HEK293 (cell line): ENCODE measurements around the gene IBA57.

ENCODE experiments used
- CTCF ChIA-PET: fragments of 350-600 bp; formaldehyde crosslinking; extraction: SDS; loops from one replicate; lab custom pipeline; 2021; ENCODE audit warnings: antibody characterized with exemption; lab: Yijun Ruan, JAX
- POLR2A ChIA-PET: fragments of 300-600 bp; formaldehyde crosslinking; extraction: SDS; loops from one replicate; lab custom pipeline; 2020; ENCODE audit warnings: antibody characterized with exemption, inconsistent platforms; lab: Yijun Ruan, JAX
- H3K27ac ChIP-seq: fragments of 200-500 bp; sonication (Bioruptor generic); 2 replicates; pipeline ENCODE4 v1.5.1; 2014; ENCODE audit warnings: low read depth, low read length, control low read depth, inconsistent platforms; ENCODE audit errors: extremely low read depth
- H3K36me3 ChIP-seq, 2 experiments: fragments of 200-500 bp in 1 of 2; sonication (Bioruptor generic) in 1 of 2; 1 replicate in 1 of 2; 2 replicates in 1 of 2; pipeline ENCODE4 v1.5.1; 2014 to 2017; ENCODE audit warnings: inconsistent platforms in 2 of 2, low read length in 2 of 2; ENCODE audit not compliant: control insufficient read depth in 2 of 2, insufficient read depth in 1 of 2
- H3K4me1 ChIP-seq: fragments of 200-500 bp; sonication (Bioruptor generic); 2 replicates; pipeline ENCODE4 v1.5.1; 2014; ENCODE audit warnings: mild to moderate bottlenecking, low read length, inconsistent platforms; ENCODE audit not compliant: control insufficient read depth, insufficient read depth
- H3K4me3 ChIP-seq: 2 replicates; pipeline ENCODE4 v1.5.1; 2011; ENCODE audit warnings: low read depth, mild to moderate bottlenecking, control low read depth, low read length, moderate library complexity
- H3K9me3 ChIP-seq: fragments of 200-500 bp; sonication (Bioruptor generic); 2 replicates; pipeline ENCODE4 v1.5.1; 2014; ENCODE audit warnings: low read depth, low read length, inconsistent platforms; ENCODE audit not compliant: control insufficient read depth, insufficient read depth
- IKZF3 ChIP-seq: fragments of 450-650 bp; IDR thresholded peaks from 2 replicates; pipeline ENCODE4 v1.5.0; 2018; ENCODE audit warnings: missing biosample characterization, mild to moderate bottlenecking, missing genetic modification characterization, moderate library complexity
- KLF1 ChIP-seq: fragments of 450-650 bp; formaldehyde crosslinking; IDR thresholded peaks from 2 replicates; pipeline ENCODE4 v1.5.1; 2016; ENCODE audit warnings: missing biosample characterization, missing genetic modification characterization
- KLF16 ChIP-seq: fragments of 450-650 bp; formaldehyde crosslinking; IDR thresholded peaks from 2 replicates; pipeline ENCODE4 v1.5.1; 2017; ENCODE audit warnings: missing biosample characterization, missing genetic modification characterization
- OSR2 ChIP-seq: fragments of 450-650 bp; formaldehyde crosslinking; IDR thresholded peaks from 2 replicates; pipeline ENCODE4 v1.5.1; 2016; ENCODE audit warnings: missing biosample characterization, missing genetic modification characterization
- OVOL3 ChIP-seq: fragments of 450-650 bp; formaldehyde crosslinking; IDR thresholded peaks from 2 replicates; pipeline ENCODE4 v1.5.1; 2016; ENCODE audit warnings: missing biosample characterization, missing genetic modification characterization
- SP3 ChIP-seq: fragments of 450-650 bp; formaldehyde crosslinking; IDR thresholded peaks from 2 replicates; pipeline ENCODE4 v1.5.1; 2016; ENCODE audit warnings: missing biosample characterization, missing genetic modification characterization
- ZBTB1 ChIP-seq: fragments of 450-650 bp; formaldehyde crosslinking; IDR thresholded peaks from 2 replicates; pipeline ENCODE4 v1.5.1; 2016; ENCODE audit warnings: missing biosample characterization, missing genetic modification characterization
- ZBTB17 ChIP-seq: fragments of 450-650 bp; formaldehyde crosslinking; IDR thresholded peaks from 2 replicates; pipeline ENCODE4 v1.5.1; 2016; ENCODE audit warnings: missing biosample characterization, missing genetic modification characterization
- ZEB2 ChIP-seq: fragments of 450-650 bp; formaldehyde crosslinking; IDR thresholded peaks from 2 replicates; pipeline ENCODE4 v1.5.1; 2016; ENCODE audit warnings: missing biosample characterization, missing genetic modification characterization
- ZIC2 ChIP-seq: fragments of 450-650 bp; formaldehyde crosslinking; IDR thresholded peaks from 2 replicates; pipeline ENCODE4 v1.5.1; 2016; ENCODE audit warnings: missing biosample characterization, missing genetic modification characterization
- ZNF112 ChIP-seq: fragments of 450-650 bp; formaldehyde crosslinking; IDR thresholded peaks from 2 replicates; pipeline ENCODE4 v1.5.0; 2017; ENCODE audit warnings: missing biosample characterization, missing genetic modification characterization
- ZNF266 ChIP-seq: fragments of 450-650 bp; formaldehyde crosslinking; IDR thresholded peaks from 2 replicates; pipeline ENCODE4 v1.5.1; 2016; ENCODE audit warnings: missing biosample characterization, missing genetic modification characterization, low read depth
- ZNF341 ChIP-seq: fragments of 450-650 bp; formaldehyde crosslinking; IDR thresholded peaks from 2 replicates; pipeline ENCODE4; 2016; ENCODE audit warnings: low read depth, missing biosample characterization, missing genetic modification characterization
- ZNF423 ChIP-seq: fragments of 450-650 bp; formaldehyde crosslinking; IDR thresholded peaks from 2 replicates; pipeline ENCODE4 v1.5.1; 2016; ENCODE audit warnings: missing biosample characterization, missing genetic modification characterization
- ZNF48 ChIP-seq: fragments of 450-650 bp; formaldehyde crosslinking; IDR thresholded peaks from 2 replicates; pipeline ENCODE4 v1.5.1; 2016; ENCODE audit warnings: missing biosample characterization, missing genetic modification characterization
- ZNF530 ChIP-seq: fragments of 450-650 bp; formaldehyde crosslinking; IDR thresholded peaks from 2 replicates; pipeline ENCODE4 v1.5.1; 2016; ENCODE audit warnings: low read depth, missing biosample characterization, missing genetic modification characterization
- ZNF571 ChIP-seq: fragments of 450-650 bp; formaldehyde crosslinking; IDR thresholded peaks from 2 replicates; pipeline ENCODE4 v1.5.0; 2017; ENCODE audit warnings: missing biosample characterization, missing genetic modification characterization
- ZNF596 ChIP-seq: fragments of 450-650 bp; IDR thresholded peaks from 2 replicates; pipeline ENCODE4 v1.5.0; 2018; ENCODE audit warnings: missing biosample characterization, mild to moderate bottlenecking, missing genetic modification characterization, moderate library complexity
- ZNF600 ChIP-seq: fragments of 450-650 bp; formaldehyde crosslinking; IDR thresholded peaks from 2 replicates; pipeline ENCODE4 v1.5.1; 2016; ENCODE audit warnings: missing biosample characterization, missing genetic modification characterization
- ZNF658 ChIP-seq: fragments of 450-650 bp; formaldehyde crosslinking; IDR thresholded peaks from 2 replicates; pipeline ENCODE4; 2016; ENCODE audit warnings: missing biosample characterization, missing genetic modification characterization
- ZNF707 ChIP-seq: fragments of 450-650 bp; formaldehyde crosslinking; IDR thresholded peaks from 2 replicates; pipeline ENCODE4 v1.5.1; 2016; ENCODE audit warnings: missing biosample characterization, missing genetic modification characterization
- ZNF76 ChIP-seq: fragments of 450-650 bp; formaldehyde crosslinking; IDR thresholded peaks from 2 replicates; pipeline ENCODE4; 2016; ENCODE audit warnings: low read depth, missing biosample characterization, missing genetic modification characterization, borderline replicate concordance
- ZNF776 ChIP-seq: fragments of 450-650 bp; formaldehyde crosslinking; IDR thresholded peaks from 2 replicates; pipeline ENCODE4 v1.5.0; 2017; ENCODE audit warnings: missing biosample characterization, missing genetic modification characterization, borderline replicate concordance
- ZNF777 ChIP-seq: fragments of 450-650 bp; formaldehyde crosslinking; IDR thresholded peaks from 2 replicates; pipeline ENCODE4 v1.5.1; 2017; ENCODE audit warnings: missing biosample characterization, missing genetic modification characterization, borderline replicate concordance
- TF ChIP-seq, protein P1 (sequence below): fragments of 450-650 bp; formaldehyde crosslinking; IDR thresholded peaks from 2 replicates; pipeline ENCODE4 v1.5.1; 2017; ENCODE audit warnings: missing biosample characterization, missing genetic modification characterization
- TF ChIP-seq, protein P2 (sequence below): fragments of 450-650 bp; formaldehyde crosslinking; IDR thresholded peaks from 2 replicates; pipeline ENCODE4 v1.5.1; 2016; ENCODE audit warnings: missing biosample characterization, missing genetic modification characterization
- TF ChIP-seq, protein P3 (sequence below): fragments of 450-650 bp; formaldehyde crosslinking; IDR thresholded peaks from 2 replicates; pipeline ENCODE4 v1.5.1; 2016; ENCODE audit warnings: missing biosample characterization, missing genetic modification characterization
- TF ChIP-seq, protein P4 (sequence below): fragments of 450-650 bp; formaldehyde crosslinking; IDR thresholded peaks from 2 replicates; pipeline ENCODE4 v1.5.1; 2016; ENCODE audit warnings: missing biosample characterization, missing genetic modification characterization
- TF ChIP-seq, protein P5 (sequence below): fragments of 450-650 bp; formaldehyde crosslinking; IDR thresholded peaks from 2 replicates; pipeline ENCODE4 v1.5.1; 2016; ENCODE audit warnings: missing biosample characterization, missing genetic modification characterization

Gene IBA57

DNA sequence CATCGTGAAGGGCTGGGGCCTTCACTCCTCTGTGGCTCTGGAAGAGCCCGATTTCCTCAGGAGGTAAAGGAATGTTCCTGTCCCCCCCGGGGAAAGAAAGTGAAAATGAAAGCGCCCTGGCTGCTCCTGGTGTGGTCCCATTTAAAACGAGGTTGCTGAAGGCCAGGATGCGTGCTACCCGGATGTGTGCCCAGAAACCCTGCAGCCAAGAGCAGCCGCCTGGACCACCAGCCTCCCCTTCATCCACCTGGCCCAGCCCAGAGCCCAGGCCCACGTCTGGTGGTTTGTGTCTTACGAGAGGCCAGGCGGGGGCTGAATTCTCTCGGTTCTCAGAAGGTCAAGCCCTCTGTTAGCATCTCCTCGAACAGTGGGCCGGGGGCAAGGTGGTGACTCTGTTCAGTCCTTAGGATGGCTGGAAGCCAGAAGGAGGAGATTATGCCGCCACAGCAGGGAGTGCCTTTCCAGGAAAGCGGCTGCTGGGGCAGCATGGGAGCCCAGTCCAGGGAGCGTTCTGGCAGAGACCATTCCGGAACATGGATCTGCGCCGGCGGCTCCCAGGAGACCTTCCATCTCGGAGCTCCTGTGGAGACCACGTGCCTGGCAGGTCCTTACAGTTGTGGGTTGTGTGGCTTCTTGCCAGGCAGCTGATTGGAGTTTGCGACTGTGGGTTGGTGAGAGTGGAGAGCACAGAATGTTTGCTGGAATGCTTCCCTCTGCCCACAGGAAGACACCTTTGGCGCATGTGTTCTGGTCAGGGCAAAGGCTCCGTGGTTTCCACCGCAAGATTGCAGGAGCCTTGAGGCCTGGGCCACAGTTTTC, 24.2 kb upstream of the IBA57 start (continued):
- TF ChIP-seq ZNF341 (tag by site-specific recombination) (peak; percentile 89), ZNF600 (tag by site-specific recombination) (peak; percentile 100), ZBTB1 (tag by site-specific recombination) (no peak), OSR2 (tag by site-specific recombination) (peak; percentile 75), OVOL3 (tag by site-specific recombination) (no peak), ZNF76 (tag by site-specific recombination) (peak; percentile 83), ZEB2 (0 out of 2 replicates have a peak, but pooled peaks have one; percentile 22), ZIC2 (peak; percentile 98), IKZF3 (tag by site-specific recombination) (peak; percentile 41; the same call in 1 of the 2 replicates), ZNF423 (tag by site-specific recombination) (peak; percentile 97), KLF16 (tag by site-specific recombination) (peak; percentile 60; the same call in 1 of the 2 replicates), ZBTB17 (tag by site-specific recombination) (peak; percentile 79)

DNA sequence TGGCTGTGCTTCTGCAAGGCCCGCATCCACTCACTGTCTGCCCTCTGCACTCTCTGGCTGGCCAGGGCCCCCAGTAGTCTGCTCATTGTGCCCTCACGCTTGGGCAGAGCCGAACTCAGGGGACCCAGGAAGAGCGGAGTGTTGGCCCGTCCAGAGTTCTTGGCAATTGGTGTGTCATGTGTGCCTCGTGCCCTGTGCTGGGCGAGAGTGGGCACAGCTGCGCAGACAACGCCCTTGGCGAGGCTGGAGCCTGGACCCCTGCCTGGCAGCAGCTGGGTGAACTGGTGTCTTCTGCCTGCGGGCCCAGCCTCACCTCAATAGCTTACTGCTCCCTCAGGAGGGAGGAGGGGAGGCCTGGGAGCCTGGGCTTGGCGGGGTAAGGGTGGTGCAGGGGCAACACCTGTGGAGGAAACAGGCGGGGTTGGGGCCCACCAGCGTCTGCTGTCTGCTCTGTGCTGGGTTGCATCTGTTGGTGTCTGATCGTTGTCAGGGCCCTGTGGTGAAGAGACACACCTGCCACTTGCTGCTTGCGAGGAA, 23.4 kb upstream of the IBA57 start:
- Histone ChIP-seq H3K4me3 (no peak overlapping the region), H3K9me3 (no peaks in the 10 kb centered on the region), H3K27ac (no peak overlapping the region), H3K36me3 (peaks cover 0 to 35% of the 10 kb centered on the region in 2 experiments; a peak in 1 of 3 replicates), H3K4me1 (peaks cover 13% of the 10 kb centered on the region)
- ChIA-PET CTCF (interaction anchor here (1.9 kb wide), 1 partner anchor 24 kb away, joined by 23 read pairs; the partner anchor contains the start of gene IBA57), POLR2A (interaction anchor here (1.2 to 3.7 kb wide), 2 partner anchors 22 to 34 kb away, joined by 3 to 22 read pairs; partner anchors contain the start of gene IBA57)
- no peak for TF ChIP-seq ZNF530 (tag by site-specific recombination)
- no peak for TF ChIP-seq ZNF707
- no peak for TF ChIP-seq ZNF658 (tag by site-specific recombination)
- TF ChIP-seq, protein P1, sequence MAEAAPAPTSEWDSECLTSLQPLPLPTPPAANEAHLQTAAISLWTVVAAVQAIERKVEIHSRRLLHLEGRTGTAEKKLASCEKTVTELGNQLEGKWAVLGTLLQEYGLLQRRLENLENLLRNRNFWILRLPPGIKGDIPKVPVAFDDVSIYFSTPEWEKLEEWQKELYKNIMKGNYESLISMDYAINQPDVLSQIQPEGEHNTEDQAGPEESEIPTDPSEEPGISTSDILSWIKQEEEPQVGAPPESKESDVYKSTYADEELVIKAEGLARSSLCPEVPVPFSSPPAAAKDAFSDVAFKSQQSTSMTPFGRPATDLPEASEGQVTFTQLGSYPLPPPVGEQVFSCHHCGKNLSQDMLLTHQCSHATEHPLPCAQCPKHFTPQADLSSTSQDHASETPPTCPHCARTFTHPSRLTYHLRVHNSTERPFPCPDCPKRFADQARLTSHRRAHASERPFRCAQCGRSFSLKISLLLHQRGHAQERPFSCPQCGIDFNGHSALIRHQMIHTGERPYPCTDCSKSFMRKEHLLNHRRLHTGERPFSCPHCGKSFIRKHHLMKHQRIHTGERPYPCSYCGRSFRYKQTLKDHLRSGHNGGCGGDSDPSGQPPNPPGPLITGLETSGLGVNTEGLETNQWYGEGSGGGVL (tag by site-specific recombination): no peak
- no peak for TF ChIP-seq ZNF777 (tag by site-specific recombination)
- no peak for TF ChIP-seq ZNF571 (tag by site-specific recombination)
- TF ChIP-seq ZNF266 (tag by site-specific recombination): no peak
- TF ChIP-seq, protein P2, sequence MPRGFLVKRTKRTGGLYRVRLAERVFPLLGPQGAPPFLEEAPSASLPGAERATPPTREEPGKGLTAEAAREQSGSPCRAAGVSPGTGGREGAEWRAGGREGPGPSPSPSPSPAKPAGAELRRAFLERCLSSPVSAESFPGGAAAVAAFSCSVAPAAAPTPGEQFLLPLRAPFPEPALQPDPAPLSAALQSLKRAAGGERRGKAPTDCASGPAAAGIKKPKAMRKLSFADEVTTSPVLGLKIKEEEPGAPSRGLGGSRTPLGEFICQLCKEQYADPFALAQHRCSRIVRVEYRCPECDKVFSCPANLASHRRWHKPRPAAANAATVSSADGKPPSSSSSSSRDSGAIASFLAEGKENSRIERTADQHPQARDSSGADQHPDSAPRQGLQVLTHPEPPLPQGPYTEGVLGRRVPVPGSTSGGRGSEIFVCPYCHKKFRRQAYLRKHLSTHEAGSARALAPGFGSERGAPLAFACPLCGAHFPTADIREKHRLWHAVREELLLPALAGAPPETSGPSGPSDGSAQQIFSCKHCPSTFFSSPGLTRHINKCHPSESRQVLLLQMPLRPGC (tag by site-specific recombination): no peak
- TF ChIP-seq, protein P3, sequence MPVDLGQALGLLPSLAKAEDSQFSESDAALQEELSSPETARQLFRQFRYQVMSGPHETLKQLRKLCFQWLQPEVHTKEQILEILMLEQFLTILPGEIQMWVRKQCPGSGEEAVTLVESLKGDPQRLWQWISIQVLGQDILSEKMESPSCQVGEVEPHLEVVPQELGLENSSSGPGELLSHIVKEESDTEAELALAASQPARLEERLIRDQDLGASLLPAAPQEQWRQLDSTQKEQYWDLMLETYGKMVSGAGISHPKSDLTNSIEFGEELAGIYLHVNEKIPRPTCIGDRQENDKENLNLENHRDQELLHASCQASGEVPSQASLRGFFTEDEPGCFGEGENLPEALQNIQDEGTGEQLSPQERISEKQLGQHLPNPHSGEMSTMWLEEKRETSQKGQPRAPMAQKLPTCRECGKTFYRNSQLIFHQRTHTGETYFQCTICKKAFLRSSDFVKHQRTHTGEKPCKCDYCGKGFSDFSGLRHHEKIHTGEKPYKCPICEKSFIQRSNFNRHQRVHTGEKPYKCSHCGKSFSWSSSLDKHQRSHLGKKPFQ (tag by site-specific recombination): no peak
- no peak for TF ChIP-seq ZNF48 (tag by site-specific recombination)
- TF ChIP-seq, protein P4, sequence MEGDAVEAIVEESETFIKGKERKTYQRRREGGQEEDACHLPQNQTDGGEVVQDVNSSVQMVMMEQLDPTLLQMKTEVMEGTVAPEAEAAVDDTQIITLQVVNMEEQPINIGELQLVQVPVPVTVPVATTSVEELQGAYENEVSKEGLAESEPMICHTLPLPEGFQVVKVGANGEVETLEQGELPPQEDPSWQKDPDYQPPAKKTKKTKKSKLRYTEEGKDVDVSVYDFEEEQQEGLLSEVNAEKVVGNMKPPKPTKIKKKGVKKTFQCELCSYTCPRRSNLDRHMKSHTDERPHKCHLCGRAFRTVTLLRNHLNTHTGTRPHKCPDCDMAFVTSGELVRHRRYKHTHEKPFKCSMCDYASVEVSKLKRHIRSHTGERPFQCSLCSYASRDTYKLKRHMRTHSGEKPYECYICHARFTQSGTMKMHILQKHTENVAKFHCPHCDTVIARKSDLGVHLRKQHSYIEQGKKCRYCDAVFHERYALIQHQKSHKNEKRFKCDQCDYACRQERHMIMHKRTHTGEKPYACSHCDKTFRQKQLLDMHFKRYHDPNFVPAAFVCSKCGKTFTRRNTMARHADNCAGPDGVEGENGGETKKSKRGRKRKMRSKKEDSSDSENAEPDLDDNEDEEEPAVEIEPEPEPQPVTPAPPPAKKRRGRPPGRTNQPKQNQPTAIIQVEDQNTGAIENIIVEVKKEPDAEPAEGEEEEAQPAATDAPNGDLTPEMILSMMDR: no peak
- TF ChIP-seq ZNF776 (tag by site-specific recombination): no peak
- no peak for TF ChIP-seq SP3 (tag by site-specific recombination)
- TF ChIP-seq ZNF112 (tag by site-specific recombination): no peak
- no peak for TF ChIP-seq ZNF596 (tag by site-specific recombination)
- TF ChIP-seq KLF1 (tag by site-specific recombination): peak; percentile 93
- TF ChIP-seq, protein P5, sequence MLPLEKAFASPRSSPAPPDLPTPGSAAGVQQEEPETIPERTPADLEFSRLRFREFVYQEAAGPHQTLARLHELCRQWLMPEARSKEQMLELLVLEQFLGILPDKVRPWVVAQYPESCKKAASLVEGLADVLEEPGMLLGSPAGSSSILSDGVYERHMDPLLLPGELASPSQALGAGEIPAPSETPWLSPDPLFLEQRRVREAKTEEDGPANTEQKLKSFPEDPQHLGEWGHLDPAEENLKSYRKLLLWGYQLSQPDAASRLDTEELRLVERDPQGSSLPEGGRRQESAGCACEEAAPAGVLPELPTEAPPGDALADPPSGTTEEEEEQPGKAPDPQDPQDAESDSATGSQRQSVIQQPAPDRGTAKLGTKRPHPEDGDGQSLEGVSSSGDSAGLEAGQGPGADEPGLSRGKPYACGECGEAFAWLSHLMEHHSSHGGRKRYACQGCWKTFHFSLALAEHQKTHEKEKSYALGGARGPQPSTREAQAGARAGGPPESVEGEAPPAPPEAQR (tag by site-specific recombination): no peak
